Stimulated activated CD8-positive, alpha-beta memory T cell treated with anti-CD3 and anti-CD28 coated beads, Interleukin-15, amount 100 ng/mL, for 24 hours (primary cell): ENCODE data around the gene KRTAP25-1.

ENCODE experiments used
- DNase-seq: peaks from one replicate; pipeline ENCODE4 v3.0.0-alpha.2; 2020; ENCODE audit warnings: low read depth

The KRTAP25-1 gene

GRCh38 chr21:30289215-30289614 lies at the start of gene KRTAP25-1:
Gene KRTAP25-1 (minus strand): TSS chr21:30289514. CDS start chr21:30289490, 24 bp downstream.
- DNase-seq: no peak

- DNase-seq: no peak
Observed at GRCh38 chr21:30338717-30339116, 49.4 kb upstream of the KRTAP25-1 start.

GRCh38 chr21:30337772-30338171 lies 48.5 kb upstream of the KRTAP25-1 start:
- no peak for DNase-seq

GRCh38 chr21:30337276-30337744 lies 48.0 kb upstream of the KRTAP25-1 start, which contains the start of gene KRTAP27-1:
Gene KRTAP27-1 (minus strand): TSS chr21:30337694. CDS start chr21:30337668, 26 bp downstream.
- no peak for DNase-seq

- no peak for DNase-seq
Observed at GRCh38 chr21:30336596-30336995, 47.3 kb upstream of the KRTAP25-1 start.

GRCh38 chr21:30333736-30334135 lies 44.4 kb upstream of the KRTAP25-1 start:
- no peak for DNase-seq

GRCh38 chr21:30332681-30333080 lies 43.4 kb upstream of the KRTAP25-1 start:
- DNase-seq: no peak

GRCh38 chr21:30329203-30329875 lies 40.0 kb upstream of the KRTAP25-1 start:
- no peak for DNase-seq

GRCh38 chr21:30326390-30326789 lies 37.1 kb upstream of the KRTAP25-1 start:
- no peak for DNase-seq

GRCh38 chr21:30320215-30320614 lies 30.9 kb upstream of the KRTAP25-1 start, which contains the start of gene KRTAP26-1:
Gene KRTAP26-1 (minus strand): TSS chr21:30320315. CDS start chr21:30320035, 280 bp downstream.
- DNase-seq: no peak

- DNase-seq: no peak
Observed at GRCh38 chr21:30315701-30316100, 26.4 kb upstream of the KRTAP25-1 start.

GRCh38 chr21:30306884-30307283 lies 17.6 kb upstream of the KRTAP25-1 start:
- no peak for DNase-seq

GRCh38 chr21:30305136-30305535 lies 15.8 kb upstream of the KRTAP25-1 start:
- no peak for DNase-seq

- DNase-seq: no peak
Observed at GRCh38 chr21:30282850-30283249, 6.5 kb downstream of the KRTAP25-1 start, which contains the start of gene KRTAP24-1. Gene KRTAP24-1 (minus strand): TSS chr21:30282950. CDS start chr21:30282932, 18 bp downstream.

- no peak for DNase-seq
Observed at GRCh38 chr21:30271611-30272010, 17.7 kb downstream of the KRTAP25-1 start.

- DNase-seq: no peak
Observed at GRCh38 chr21:30271156-30271555, 18.2 kb downstream of the KRTAP25-1 start.

- DNase-seq: no peak
Observed at GRCh38 chr21:30269803-30270530, 19.3 kb downstream of the KRTAP25-1 start.

GRCh38 chr21:30268608-30269197 lies 20.6 kb downstream of the KRTAP25-1 start:
- DNase-seq: no peak

GRCh38 chr21:30257773-30258172 lies 31.5 kb downstream of the KRTAP25-1 start:
- no peak for DNase-seq

GRCh38 chr21:30256100-30256499 lies 33.2 kb downstream of the KRTAP25-1 start:
- no peak for DNase-seq

- no peak for DNase-seq
Observed at GRCh38 chr21:30255679-30256078, 33.6 kb downstream of the KRTAP25-1 start.

- no peak for DNase-seq
Observed at GRCh38 chr21:30251781-30252180, 37.5 kb downstream of the KRTAP25-1 start.

GRCh38 chr21:30249936-30250335 lies 39.4 kb downstream of the KRTAP25-1 start:
- no peak for DNase-seq
